Measurements from ENCODE around the gene SEC24B.
"Not testable (repeated sequence)": the region's sequence is repeated elsewhere in the genome, so short reads cannot be mapped to it uniquely, and the experiment has no call there.

Gene SEC24B

GRCh38 chr4:109497511-109497910, 63.9 kb downstream of the SEC24B start:
- DNase-seq (ENCODE audit: low read depth in 2 of 2, low spot score in 1 of 2): no peak

GRCh38 chr4:109499513-109499912, 65.9 kb downstream of the SEC24B start:
- DNase-seq (ENCODE audit: low read depth in 2 of 2, low spot score in 1 of 2): no peak

GRCh38 chr4:109506890-109507289, 73.3 kb downstream of the SEC24B start:
- DNase-seq (ENCODE audit: low read depth in 2 of 2, low spot score in 1 of 2): no peak

- DNase-seq (ENCODE audit: low read depth in 2 of 2, low spot score in 1 of 2): no peak
These were observed 77.1 kb downstream of the SEC24B start for GRCh38 chr4:109510687-109511086.

GRCh38 chr4:109511414-109511813, 77.8 kb downstream of the SEC24B start:
- DNase-seq (ENCODE audit: low read depth in 2 of 2, low spot score in 1 of 2): no peak

- DNase-seq (ENCODE audit: low read depth in 2 of 2, low spot score in 1 of 2): not testable (repeated sequence)
These were observed 79.8 kb downstream of the SEC24B start for GRCh38 chr4:109513368-109513767.

- no peak for DNase-seq (ENCODE audit: low read depth in 2 of 2, low spot score in 1 of 2)
These were observed 98.6 kb downstream of the SEC24B start for GRCh38 chr4:109532182-109532581.

- DNase-seq (ENCODE audit: low read depth in 2 of 2, low spot score in 1 of 2): no peak
These were observed 111.8 kb downstream of the SEC24B start for GRCh38 chr4:109545401-109545800.

GRCh38 chr4:109547394-109547793, 113.8 kb downstream of the SEC24B start:
- DNase-seq (ENCODE audit: low read depth in 2 of 2, low spot score in 1 of 2): no peak

- DNase-seq (ENCODE audit: low read depth in 2 of 2, low spot score in 1 of 2): no peak
These were observed 115.0 kb downstream of the SEC24B start for GRCh38 chr4:109548655-109549054.

GRCh38 chr4:109552237-109552636, 118.6 kb downstream of the SEC24B start:
- DNase-seq (ENCODE audit: low read depth in 2 of 2, low spot score in 1 of 2): no peak

GRCh38 chr4:109553130-109553529, 119.5 kb downstream of the SEC24B start:
- no peak for DNase-seq (ENCODE audit: low read depth in 2 of 2, low spot score in 1 of 2)

- no peak for DNase-seq (ENCODE audit: low read depth in 2 of 2, low spot score in 1 of 2)
These were observed 121.4 kb downstream of the SEC24B start for GRCh38 chr4:109554971-109555370.

- no peak for DNase-seq (ENCODE audit: low read depth in 2 of 2, low spot score in 1 of 2)
These were observed 123.8 kb downstream of the SEC24B start for GRCh38 chr4:109557433-109557832.

GRCh38 chr4:109558095-109558494, 124.5 kb downstream of the SEC24B start:
- DNase-seq (ENCODE audit: low read depth in 2 of 2, low spot score in 1 of 2): not testable (repeated sequence)

- DNase-seq (ENCODE audit: low read depth in 2 of 2, low spot score in 1 of 2): peak in 1 of 2 donors; percentile 5
These were observed 126.0 kb downstream of the SEC24B start for GRCh38 chr4:109559625-109559982.

GRCh38 chr4:109559983-109560686, 126.5 kb downstream of the SEC24B start, which contains the start of gene MCUB:
TSS of gene MCUB (plus strand) at chr4:109560246. CDS start at chr4:109560338, 92 bp downstream.
- peak; percentile 69 to 79 for DNase-seq (ENCODE audit: low read depth in 2 of 2, low spot score in 1 of 2)

- DNase-seq (ENCODE audit: low read depth in 2 of 2, low spot score in 1 of 2): peak; percentile 23 to 36
These were observed 127.3 kb downstream of the SEC24B start for GRCh38 chr4:109560687-109561461.

- no peak for DNase-seq (ENCODE audit: low read depth in 2 of 2, low spot score in 1 of 2)
These were observed 129.0 kb downstream of the SEC24B start for GRCh38 chr4:109562457-109563239.

GRCh38 chr4:109571494-109571893, 137.9 kb downstream of the SEC24B start:
- no peak for DNase-seq (ENCODE audit: low read depth in 2 of 2, low spot score in 1 of 2)

GRCh38 chr4:109572154-109572553, 138.5 kb downstream of the SEC24B start:
- no peak for DNase-seq (ENCODE audit: low read depth in 2 of 2, low spot score in 1 of 2)

GRCh38 chr4:109574443-109574850, 140.8 kb downstream of the SEC24B start:
- no peak for DNase-seq (ENCODE audit: low read depth in 2 of 2, low spot score in 1 of 2)
